Ascending aorta (tissue), 2 donors: ENCODE data around the gene KBTBD8. TPM values are rescaled to one million over a fixed set of nuclear protein-coding genes. Genes with fewer than 3 reads are reported as not detected.

Experiments
- DNase-seq, 2 donors: peaks; one replicate each; pipeline ENCODE4 v3.0.0-alpha.2; 2019; ENCODE audit warnings: low spot score in 2 of 2
- H3K27ac ChIP-seq, 2 donors: fragments of 200-600 bp; sonication (generic); one replicate each; pipeline ENCODE4 v1.5.1; 2016 to 2017; ENCODE audit warnings: mild to moderate bottlenecking in 1 of 2
- H3K27me3 ChIP-seq: fragments of 200-600 bp; sonication (generic); one replicate; pipeline ENCODE4 v1.5.1; 2017
- H3K36me3 ChIP-seq, 2 donors: fragments of 200-600 bp; sonication (generic); one replicate each; pipeline ENCODE4 v1.5.1; 2016
- H3K4me1 ChIP-seq, 2 donors: fragments of 200-600 bp; sonication (generic); one replicate each; pipeline ENCODE4 v1.5.1; 2016 to 2017; ENCODE audit warnings: mild to moderate bottlenecking in 1 of 2
- H3K4me3 ChIP-seq, 2 donors: fragments of 200-600 bp; sonication (generic); one replicate each; pipeline ENCODE4 v1.5.1; 2016 to 2017; ENCODE audit warnings: mild to moderate bottlenecking in 1 of 2
- H3K9me3 ChIP-seq, 2 donors: fragments of 200-600 bp; sonication (generic); one replicate each; pipeline ENCODE4 v1.5.1; 2016
- intact Hi-C: fragments of 100-400 bp; cut with DNase I; formaldehyde crosslinking; loops from one replicate; pipeline ENCODE4 v1.15.1; 2023
- total RNA-seq: library from RNA; depleted of rRNA; stranded (reverse); fragments of >200 nt; gene quantifications from one replicate; pipeline ENCODE4 v1.1.0, GENCODE V29; 2016
- TF ChIP-seq, protein P1 (sequence below), 3 experiments: fragments of 200-600 bp in 2 of 3; fragments of 450-650 bp in 1 of 3; sonication (generic) in 2 of 3; IDR thresholded peaks; one replicate each; pipeline ENCODE4 v1.5.1; 2016 to 2019; ENCODE audit warnings: antibody characterized with exemption in 3 of 3, mild to moderate bottlenecking in 1 of 3, moderate library complexity in 1 of 3

Gene KBTBD8
- total RNA-seq, 1 donor from 2014 or later, result not detected

DNA sequence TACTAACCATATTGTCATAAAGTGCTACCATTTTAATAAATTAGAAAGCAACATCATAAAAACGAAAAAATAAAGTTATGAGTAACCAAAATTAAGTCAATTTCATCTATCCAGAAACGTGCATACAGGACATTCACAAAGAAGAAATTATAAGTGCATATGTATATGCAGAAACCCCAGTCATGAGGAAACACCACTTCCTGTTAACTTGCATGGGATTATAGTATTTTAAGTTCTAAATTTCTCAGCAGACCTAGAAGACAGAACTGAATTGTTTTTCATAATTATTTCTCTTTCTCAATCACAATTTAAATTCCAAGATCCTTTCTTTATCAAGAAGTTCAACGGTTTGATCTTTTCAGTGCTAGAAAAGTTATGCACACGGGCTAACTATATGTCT lies 1.4 kb upstream of the KBTBD8 start:
- Histone ChIP-seq H3K27me3 (no peaks in the 10 kb centered on the region), H3K9me3 (no peaks in the 10 kb centered on the region), H3K36me3 (no peaks in the 10 kb centered on the region), H3K4me3 (no peak overlapping the region), H3K4me1 (peaks cover 0 to 5% of the 10 kb centered on the region in 2 donors), H3K27ac (no peak overlapping the region)
- TF ChIP-seq, protein P1, sequence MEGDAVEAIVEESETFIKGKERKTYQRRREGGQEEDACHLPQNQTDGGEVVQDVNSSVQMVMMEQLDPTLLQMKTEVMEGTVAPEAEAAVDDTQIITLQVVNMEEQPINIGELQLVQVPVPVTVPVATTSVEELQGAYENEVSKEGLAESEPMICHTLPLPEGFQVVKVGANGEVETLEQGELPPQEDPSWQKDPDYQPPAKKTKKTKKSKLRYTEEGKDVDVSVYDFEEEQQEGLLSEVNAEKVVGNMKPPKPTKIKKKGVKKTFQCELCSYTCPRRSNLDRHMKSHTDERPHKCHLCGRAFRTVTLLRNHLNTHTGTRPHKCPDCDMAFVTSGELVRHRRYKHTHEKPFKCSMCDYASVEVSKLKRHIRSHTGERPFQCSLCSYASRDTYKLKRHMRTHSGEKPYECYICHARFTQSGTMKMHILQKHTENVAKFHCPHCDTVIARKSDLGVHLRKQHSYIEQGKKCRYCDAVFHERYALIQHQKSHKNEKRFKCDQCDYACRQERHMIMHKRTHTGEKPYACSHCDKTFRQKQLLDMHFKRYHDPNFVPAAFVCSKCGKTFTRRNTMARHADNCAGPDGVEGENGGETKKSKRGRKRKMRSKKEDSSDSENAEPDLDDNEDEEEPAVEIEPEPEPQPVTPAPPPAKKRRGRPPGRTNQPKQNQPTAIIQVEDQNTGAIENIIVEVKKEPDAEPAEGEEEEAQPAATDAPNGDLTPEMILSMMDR (IDR thresholded peaks at IDR 0.05), result no peak
- DNase-seq, result no peak
- intact Hi-C loops, result loop anchor here (5.0 kb wide), 1 partner anchor 656 kb away; the partner anchor contains the start of gene SUCLG2

DNA sequence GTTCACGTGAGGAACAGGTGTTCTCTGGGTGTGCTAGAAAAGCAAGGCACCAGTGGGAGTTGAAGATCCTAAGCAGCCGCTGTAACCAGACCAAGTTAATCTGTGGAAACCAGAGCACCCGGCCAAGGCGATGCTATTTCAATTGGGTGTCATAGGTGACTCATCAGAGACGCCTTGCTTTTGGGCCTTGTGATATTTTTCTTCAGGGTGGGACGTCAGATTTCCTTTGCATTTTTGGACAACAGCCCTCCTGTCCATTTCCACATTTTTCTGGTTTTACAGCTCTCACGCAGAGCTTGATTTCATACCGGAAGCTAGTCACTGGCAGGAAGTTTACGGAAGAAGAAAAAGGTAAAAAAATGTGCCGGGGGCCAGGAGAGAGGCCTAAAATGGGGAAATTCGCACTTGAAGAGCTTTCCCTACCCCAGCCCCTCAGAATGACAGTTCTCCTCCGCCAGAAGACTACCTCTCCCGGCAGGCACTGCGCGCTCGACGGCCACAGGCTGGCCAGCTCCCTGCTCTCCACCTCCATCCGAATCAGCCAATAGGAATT lies 471 bp upstream of the KBTBD8 start:
- Histone ChIP-seq H3K4me1 (peaks cover 0 to 5% of the 10 kb centered on the region in 2 donors), H3K27ac (no peak overlapping the region), H3K4me3 (peak overlapping the region; percentile 55 to 85), H3K36me3 (no peaks in the 10 kb centered on the region), H3K27me3 (no peaks in the 10 kb centered on the region), H3K9me3 (no peaks in the 10 kb centered on the region)
- TF ChIP-seq, protein P1 (IDR thresholded peaks at IDR 0.05), result no peak
- DNase-seq, result peak in 1 of 2 donors; percentile 75
- intact Hi-C loops, result loop anchor here (5.0 kb wide), 1 partner anchor 655 kb away; the partner anchor contains the start of gene SUCLG2

DNA sequence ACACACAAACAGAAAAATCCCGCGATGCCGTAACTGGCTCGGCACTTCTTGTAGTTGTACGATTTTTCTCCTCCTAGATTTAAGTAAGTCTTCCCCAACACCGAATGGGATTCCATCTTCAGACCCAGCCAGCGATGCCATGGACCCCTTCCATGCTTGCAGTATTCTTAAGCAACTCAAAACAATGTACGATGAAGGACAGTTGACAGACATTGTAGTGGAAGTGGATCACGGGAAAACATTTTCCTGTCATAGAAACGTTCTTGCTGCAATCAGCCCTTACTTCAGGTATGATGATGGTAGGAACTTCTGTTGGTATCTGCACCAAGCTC lies 763 bp downstream of the KBTBD8 start:
- peaks cover 0 to 5% of the 10 kb centered on the region in 2 donors for H3K4me1 ChIP-seq
- peak overlapping the region; percentile 57 to 58 for H3K27ac ChIP-seq
- TF ChIP-seq, protein P1 (IDR thresholded peaks at IDR 0.05), result no peak
- H3K27me3 ChIP-seq, result no peaks in the 10 kb centered on the region
- H3K4me3 ChIP-seq, result peak overlapping the region; percentile 84 to 85
- intact Hi-C loops, result loop anchor here (5.0 kb wide), 1 partner anchor 653 kb away; the partner anchor contains the start of gene SUCLG2
- no peak for DNase-seq
- no peaks in the 10 kb centered on the region for H3K36me3 ChIP-seq
- H3K9me3 ChIP-seq, result no peaks in the 10 kb centered on the region

DNA sequence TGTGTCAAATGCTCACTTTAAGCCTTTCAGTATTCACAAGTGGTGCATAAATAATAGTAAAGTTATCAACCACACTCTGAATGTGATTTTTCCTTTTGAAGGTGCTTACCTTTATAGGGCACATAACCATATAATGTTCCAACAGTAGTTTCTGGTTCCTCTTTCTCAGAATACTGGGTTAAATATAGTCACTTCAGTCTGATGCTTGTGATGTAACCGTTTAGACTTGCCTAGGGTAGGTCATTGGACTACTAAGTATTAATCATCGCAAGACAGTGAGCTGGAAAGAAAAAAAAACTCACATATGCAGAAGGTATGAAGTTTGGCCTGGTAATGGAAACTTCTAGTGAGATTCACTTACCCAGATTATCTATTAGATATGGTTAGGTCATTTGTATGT lies 1.9 kb downstream of the KBTBD8 start:
- intact Hi-C loops, result no loop called here
- Histone ChIP-seq H3K36me3 (no peaks in the 10 kb centered on the region), H3K27ac (no peak overlapping the region), H3K4me1 (peaks cover 0 to 5% of the 10 kb centered on the region in 2 donors), H3K9me3 (no peaks in the 10 kb centered on the region), H3K4me3 (no peak overlapping the region), H3K27me3 (no peaks in the 10 kb centered on the region)
- TF ChIP-seq, protein P1 (IDR thresholded peaks at IDR 0.05), result no peak
- no peak for DNase-seq

DNA sequence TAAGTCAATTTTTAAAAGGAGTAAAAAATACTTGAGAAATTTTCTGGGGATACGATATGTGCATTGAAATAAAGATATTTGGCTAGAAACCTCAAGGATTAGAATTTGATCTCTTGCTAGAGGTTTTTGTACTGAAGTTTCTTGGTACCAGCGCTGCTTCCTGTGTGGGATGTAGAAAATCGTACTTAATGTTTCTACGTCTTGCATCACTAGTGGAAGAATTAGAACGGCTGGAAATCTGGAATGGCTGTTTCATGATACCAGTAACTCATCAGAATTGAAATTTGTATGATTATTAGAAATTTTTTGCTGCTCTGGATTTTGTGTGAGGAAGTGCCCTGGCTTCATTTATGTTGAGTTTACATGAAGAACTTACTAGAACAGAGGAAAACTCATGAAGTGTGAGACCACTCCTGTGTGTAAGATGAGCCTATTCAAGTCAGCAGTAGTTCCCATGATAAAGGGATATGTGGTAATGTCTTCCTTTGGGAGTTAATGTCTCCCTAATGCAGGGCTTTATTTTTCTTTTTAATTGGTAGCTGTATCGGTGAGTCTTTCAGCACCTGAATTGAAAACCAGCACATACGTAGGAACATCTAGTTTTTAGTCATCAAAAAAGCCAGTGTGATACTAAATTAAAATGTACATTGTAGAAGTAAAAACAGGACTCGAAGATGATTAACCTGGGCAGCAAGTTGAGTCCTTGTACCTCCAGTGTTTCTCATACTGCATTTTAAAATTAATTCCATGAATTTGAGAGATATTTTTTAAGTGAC lies 3.2 kb downstream of the KBTBD8 start:
- intact Hi-C loops, result no loop called here
- no peak for DNase-seq
- Histone ChIP-seq H3K27ac (no peak overlapping the region), H3K27me3 (no peaks in the 10 kb centered on the region), H3K4me1 (peaks cover 0 to 5% of the 10 kb centered on the region in 2 donors), H3K36me3 (no peaks in the 10 kb centered on the region), H3K9me3 (no peaks in the 10 kb centered on the region), H3K4me3 (no peak overlapping the region)
- TF ChIP-seq, protein P1 (IDR thresholded peaks at IDR 0.05), result no peak
